Keratinocyte (primary cell): ENCODE results near the gene SMG7. TPM values are rescaled to one million over a fixed set of nuclear protein-coding genes. Genes with fewer than 3 reads are reported as not detected.

Experiments
- DNase-seq: peaks from one replicate; pipeline ENCODE4 v3.0.0-alpha.2; 2011; ENCODE audit warnings: low read depth, missing footprints, low spot score
- FAIRE-seq: peaks from 2 replicates; lab custom pipeline; 2011; peaks lifted over from hg19 to GRCh38; lab: Jason Lieb, UNC
- H2AFZ ChIP-seq: 2 replicates; pipeline ENCODE4 v1.6.0; 2012; ENCODE audit warnings: low read length, control low read depth, inconsistent platforms; ENCODE audit not compliant: control insufficient read depth
- H3K27ac ChIP-seq: 2 replicates; pipeline ENCODE4 v1.5.1; 2011; ENCODE audit warnings: low read length; ENCODE audit not compliant: control insufficient read depth, insufficient read depth
- H3K27me3 ChIP-seq: 3 replicates; pipeline ENCODE4 v1.6.0; 2011; ENCODE audit warnings: low read length; ENCODE audit not compliant: control insufficient read depth, insufficient read depth; ENCODE audit errors: extremely low read depth
- H3K36me3 ChIP-seq, 2 experiments: 2 replicates in 1 of 2; 3 replicates in 1 of 2; pipeline ENCODE4 v1.5.1; 2011; ENCODE audit warnings: low read length in 2 of 2, mild to moderate bottlenecking in 1 of 2; ENCODE audit not compliant: control insufficient read depth in 2 of 2, insufficient read depth in 2 of 2; ENCODE audit errors: extremely low read depth in 1 of 2
- H3K4me1 ChIP-seq: 3 replicates; pipeline ENCODE4 v1.5.1; 2011; ENCODE audit warnings: low read length; ENCODE audit not compliant: control insufficient read depth, insufficient read depth; ENCODE audit errors: extremely low read depth
- H3K4me2 ChIP-seq: 3 replicates; pipeline ENCODE4 v1.6.0; 2011; ENCODE audit warnings: low read depth, low read length; ENCODE audit not compliant: control insufficient read depth, insufficient read depth; ENCODE audit errors: extremely low read depth
- H3K4me3 ChIP-seq, 3 experiments: fragments of 200-600 bp in 1 of 3; sonication (generic) in 1 of 3; 2 replicates in 2 of 3; 3 replicates in 1 of 3; pipeline ENCODE4 v1.5.1; 2011 to 2016; ENCODE audit warnings: low read length in 3 of 3, mild to moderate bottlenecking in 3 of 3, control low read depth in 2 of 3, inconsistent platforms in 1 of 3, low read depth in 1 of 3, mixed read lengths in 1 of 3, mixed run types in 1 of 3, moderate library complexity in 1 of 3; ENCODE audit not compliant: control insufficient read depth in 2 of 3, insufficient read depth in 2 of 3; ENCODE audit errors: extremely low read depth in 1 of 3
- H3K79me2 ChIP-seq: 2 replicates; pipeline ENCODE4 v1.6.0; 2012; ENCODE audit warnings: low read length; ENCODE audit not compliant: control insufficient read depth, insufficient read depth
- H3K9ac ChIP-seq: 3 replicates; pipeline ENCODE4 v1.6.0; 2011; ENCODE audit warnings: low read length; ENCODE audit not compliant: control insufficient read depth, insufficient read depth; ENCODE audit errors: extremely low read depth
- H3K9me1 ChIP-seq: 3 replicates; pipeline ENCODE4 v1.6.0; 2011; ENCODE audit warnings: low read length; ENCODE audit not compliant: control insufficient read depth, insufficient read depth; ENCODE audit errors: extremely low read depth
- H3K9me3 ChIP-seq: 2 replicates; pipeline ENCODE4 v1.5.1; 2012; ENCODE audit warnings: low read depth, low read length; ENCODE audit not compliant: control insufficient read depth
- H4K20me1 ChIP-seq: 3 replicates; pipeline ENCODE4 v1.6.0; 2011; ENCODE audit warnings: low read length; ENCODE audit not compliant: control insufficient read depth, insufficient read depth; ENCODE audit errors: extremely low read depth
- CTCF ChIP-seq, 3 experiments: IDR thresholded peaks in 1 of 3; conservative IDR thresholded peaks in 1 of 3; optimal IDR thresholded peaks in 1 of 3; 2 replicates in 2 of 3; 3 replicates in 1 of 3; pipeline versions ENCODE3 to v1.5.1; 2011; ENCODE audit warnings: low read length in 3 of 3, mild to moderate bottlenecking in 3 of 3, moderate library complexity in 2 of 3, control low read depth in 1 of 3, inconsistent platforms in 1 of 3; ENCODE audit not compliant: insufficient read depth in 2 of 3; ENCODE audit errors: extremely low read depth in 1 of 3
- EZH2 ChIP-seq: IDR thresholded peaks from one replicate; pipeline ENCODE4 v1.6.1; 2012; ENCODE audit warnings: inconsistent platforms, mild to moderate bottlenecking, low read length, moderate library complexity
- dilution Hi-C: fragments of 300-500 bp; cut with MboI; formaldehyde crosslinking; loops from one replicate; pipeline ENCODE4 v1.7.0; 2020; ENCODE audit warnings: low sequenced_read_pairs; ENCODE audit not compliant: extremely low pct_ligation_motif_present
- polyA plus RNA-seq, 5 experiments: library from polyadenylated mRNA; depleted of rRNA in 3 of 5; stranded (reverse) in 3 of 5; stranded (forward) in 1 of 5; unstranded in 1 of 5; fragments of >200 nt; gene quantifications; 1 replicate in 1 of 5; 2 replicates in 3 of 5; 3 replicates in 1 of 5; pipeline versions ENCODE4 v1.2.1 to v1.2.3, GENCODE V29; 2011 to 2012; ENCODE audit warnings: missing spikeins in 2 of 5, low read depth in 1 of 5, low replicate concordance in 1 of 5

The SMG7 gene
- polyA plus RNA-seq, 1 donor (not counting 4 experiments of a cell fraction or from before 2014, with no cell fraction given): 38.2 TPM

GRCh38 chr1:183543619-183544204, 71.4 kb downstream of the SMG7 start:
- no peak overlapping the region for H3K27ac ChIP-seq
- TF ChIP-seq EZH2: no peak
- peak; percentile 50 to 74 (median 62) for TF ChIP-seq CTCF (optimal IDR thresholded peaks at IDR 0.05 in 1 of 3, IDR thresholded peaks at IDR 0.05 in 1 of 3, conservative IDR thresholded peaks at IDR 0.05 in 1 of 3; ENCODE audit: extremely low read depth in 1 of 3, insufficient read depth in 2 of 3, low read length in 3 of 3)

GRCh38 chr1:183544598-183545297, 72.4 kb downstream of the SMG7 start:
- no peaks in the 10 kb centered on the region for H3K9me3 ChIP-seq
- no peak overlapping the region for H3K4me2 ChIP-seq
- H3K36me3 ChIP-seq: peaks cover 25 to 26% of the 10 kb centered on the region in 2 experiments
- no peaks in the 10 kb centered on the region for H3K79me2 ChIP-seq
- no peaks in the 10 kb centered on the region for H3K4me1 ChIP-seq
- H3K9ac ChIP-seq: no peak overlapping the region
- FAIRE-seq (no peak), DNase-seq (no peak)
- H3K27ac ChIP-seq: no peak overlapping the region
- no peak overlapping the region for H3K4me3 ChIP-seq
- H2AFZ ChIP-seq: no peak overlapping the region
- dilution Hi-C loops: no loop called here
- TF ChIP-seq CTCF (optimal IDR thresholded peaks at IDR 0.05 in 1 of 3, IDR thresholded peaks at IDR 0.05 in 1 of 3, conservative IDR thresholded peaks at IDR 0.05 in 1 of 3; ENCODE audit: extremely low read depth in 1 of 3, insufficient read depth in 2 of 3, low read length in 3 of 3) (no peak), EZH2 (no peak)
- no peaks in the 10 kb centered on the region for H3K9me1 ChIP-seq
- no peaks in the 10 kb centered on the region for H3K27me3 ChIP-seq
- no peaks in the 10 kb centered on the region for H4K20me1 ChIP-seq

More at GRCh38 chr1:183543619-183544204, 71.4 kb downstream of the SMG7 start:
- peaks cover 23 to 26% of the 10 kb centered on the region in 2 experiments for H3K36me3 ChIP-seq
- H3K4me3 ChIP-seq: no peak overlapping the region
- FAIRE-seq (peak; percentile 46), DNase-seq (no peak)
- H3K27me3 ChIP-seq: no peaks in the 10 kb centered on the region
- no peak overlapping the region for H3K9ac ChIP-seq
- H3K9me1 ChIP-seq: no peaks in the 10 kb centered on the region
- H4K20me1 ChIP-seq: no peaks in the 10 kb centered on the region
- H3K9me3 ChIP-seq: no peaks in the 10 kb centered on the region
- no peaks in the 10 kb centered on the region for H3K4me1 ChIP-seq
- dilution Hi-C loops: no loop called here
- H3K79me2 ChIP-seq: no peaks in the 10 kb centered on the region
- no peak overlapping the region for H3K4me2 ChIP-seq
- no peak overlapping the region for H2AFZ ChIP-seq
